Stimulated activated CD8-positive, alpha-beta memory T cell treated with anti-CD3 and anti-CD28 coated beads, Interleukin-12 subunit alpha, Interleukin-12 subunit beta, amount 100 ng/mL, for 1 hour (primary cell): Measurements from ENCODE around the gene TMEM130.

Source experiments
- DNase-seq: peaks from one replicate; pipeline ENCODE4 v3.0.0-alpha.2; 2020; ENCODE audit warnings: low read depth

The TMEM130 gene, protein sequence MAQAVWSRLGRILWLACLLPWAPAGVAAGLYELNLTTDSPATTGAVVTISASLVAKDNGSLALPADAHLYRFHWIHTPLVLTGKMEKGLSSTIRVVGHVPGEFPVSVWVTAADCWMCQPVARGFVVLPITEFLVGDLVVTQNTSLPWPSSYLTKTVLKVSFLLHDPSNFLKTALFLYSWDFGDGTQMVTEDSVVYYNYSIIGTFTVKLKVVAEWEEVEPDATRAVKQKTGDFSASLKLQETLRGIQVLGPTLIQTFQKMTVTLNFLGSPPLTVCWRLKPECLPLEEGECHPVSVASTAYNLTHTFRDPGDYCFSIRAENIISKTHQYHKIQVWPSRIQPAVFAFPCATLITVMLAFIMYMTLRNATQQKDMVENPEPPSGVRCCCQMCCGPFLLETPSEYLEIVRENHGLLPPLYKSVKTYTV

GRCh38 chr7:98869597-98870120 is at the start of gene TMEM130:
Gene TMEM130, minus strand, starts transcription at chr7:98870014. Its CDS starts 153 bp downstream, at chr7:98869861.
- no peak for DNase-seq

DNA sequence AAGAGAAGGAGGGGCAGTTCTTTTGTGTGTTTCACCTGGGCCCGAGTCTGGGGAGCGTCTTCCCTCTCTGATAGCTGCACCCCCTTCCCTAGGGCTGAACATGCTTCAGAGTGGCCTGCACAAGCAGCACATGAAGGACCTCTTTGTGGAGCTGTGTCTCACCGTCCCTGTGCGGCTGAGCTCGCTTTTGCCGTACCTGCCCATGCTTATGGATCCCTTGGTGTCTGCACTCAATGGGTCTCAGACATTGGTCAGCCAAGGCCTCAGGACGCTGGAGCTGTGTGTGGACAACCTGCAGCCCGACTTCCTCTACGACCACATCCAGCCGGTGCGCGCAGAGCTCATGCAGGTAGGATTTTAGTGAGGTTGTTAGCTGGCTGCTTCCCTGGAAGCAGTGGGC is 47.5 kb upstream of the TMEM130 start:
- no peak for DNase-seq

- DNase-seq = no peak
Observed at GRCh38 chr7:98913612-98914011, 43.8 kb upstream of the TMEM130 start.

- no peak for DNase-seq
Observed at GRCh38 chr7:98913026-98913425, 43.2 kb upstream of the TMEM130 start.

DNA sequence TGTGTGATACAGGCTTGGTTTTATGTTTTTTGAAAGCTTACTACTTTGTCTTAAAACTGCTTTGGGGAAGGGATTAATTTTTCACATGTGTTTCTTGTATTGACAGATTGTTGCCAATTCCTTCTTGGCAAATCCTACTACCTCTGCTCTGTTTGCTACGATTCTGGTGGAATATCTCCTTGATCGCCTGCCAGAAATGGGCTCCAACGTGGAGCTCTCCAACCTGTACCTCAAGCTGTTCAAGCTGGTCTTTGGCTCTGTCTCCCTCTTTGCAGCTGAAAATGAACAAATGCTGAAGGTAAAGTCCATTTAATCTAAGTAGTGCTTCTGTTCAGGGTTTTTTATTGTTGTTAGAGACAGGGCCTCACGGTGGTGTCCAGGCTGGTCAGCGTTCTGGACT is 42.1 kb upstream of the TMEM130 start:
- DNase-seq = no peak

DNA sequence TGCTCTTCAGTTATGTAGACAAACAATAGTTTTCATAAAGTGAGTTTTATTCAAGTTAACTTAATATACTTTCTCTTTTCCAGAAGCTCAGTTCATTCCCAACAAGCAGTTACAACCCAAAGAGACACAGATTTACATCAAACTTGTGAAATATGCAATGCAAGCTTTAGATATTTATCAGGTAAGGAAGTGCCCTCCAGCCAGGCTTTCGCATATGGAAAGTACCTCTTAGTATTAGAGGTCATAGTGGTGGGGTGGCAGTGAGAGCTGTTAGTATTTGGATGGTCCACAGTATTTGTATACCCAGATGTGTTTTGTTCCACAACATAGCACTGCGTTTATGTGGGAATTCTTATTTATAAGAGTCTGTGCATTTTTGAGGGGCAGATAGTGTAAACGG is 40.6 kb upstream of the TMEM130 start:
- DNase-seq = no peak

GRCh38 chr7:98909487-98909886 is 39.7 kb upstream of the TMEM130 start:
- DNase-seq = no peak

DNA sequence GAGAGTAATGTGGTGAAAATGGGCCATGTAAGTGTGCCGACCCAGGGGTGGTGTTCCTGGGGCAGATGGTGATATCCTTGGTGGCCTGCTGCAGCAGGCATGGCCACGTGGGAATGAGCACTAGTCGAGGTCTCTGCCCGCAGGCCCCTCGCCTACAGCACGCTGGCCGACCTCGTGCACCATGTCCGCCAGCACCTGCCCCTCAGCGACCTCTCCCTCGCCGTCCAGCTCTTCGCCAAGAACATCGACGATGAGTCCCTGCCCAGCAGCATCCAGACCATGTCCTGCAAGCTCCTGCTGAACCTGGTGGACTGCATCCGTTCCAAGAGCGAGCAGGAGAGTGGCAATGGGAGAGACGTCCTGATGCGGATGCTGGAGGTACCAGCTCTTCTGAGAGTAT is 38.8 kb upstream of the TMEM130 start:
- no peak for DNase-seq

DNA sequence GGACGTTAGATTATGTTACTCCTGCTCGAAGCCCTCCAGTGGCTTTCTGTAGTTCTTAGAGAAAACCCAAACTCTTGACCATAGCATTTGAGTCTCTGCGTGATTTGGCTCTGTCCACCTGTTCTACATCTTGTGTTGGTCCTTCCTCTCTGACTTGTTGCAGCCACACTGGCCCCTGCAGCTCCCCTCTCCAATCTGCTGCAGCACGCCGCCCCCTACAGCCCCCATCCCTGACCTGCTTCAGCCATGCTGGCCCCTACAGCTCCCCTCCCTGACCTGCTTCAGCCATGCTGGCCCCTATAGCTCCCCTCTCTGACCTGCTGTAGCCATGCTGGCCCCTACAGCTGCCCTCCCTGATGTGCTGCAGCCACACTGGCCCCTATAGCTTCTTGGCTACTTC is 37.8 kb upstream of the TMEM130 start:
- DNase-seq = no peak

GRCh38 chr7:98903246-98903645 is 33.4 kb upstream of the TMEM130 start:
- no peak for DNase-seq

DNA sequence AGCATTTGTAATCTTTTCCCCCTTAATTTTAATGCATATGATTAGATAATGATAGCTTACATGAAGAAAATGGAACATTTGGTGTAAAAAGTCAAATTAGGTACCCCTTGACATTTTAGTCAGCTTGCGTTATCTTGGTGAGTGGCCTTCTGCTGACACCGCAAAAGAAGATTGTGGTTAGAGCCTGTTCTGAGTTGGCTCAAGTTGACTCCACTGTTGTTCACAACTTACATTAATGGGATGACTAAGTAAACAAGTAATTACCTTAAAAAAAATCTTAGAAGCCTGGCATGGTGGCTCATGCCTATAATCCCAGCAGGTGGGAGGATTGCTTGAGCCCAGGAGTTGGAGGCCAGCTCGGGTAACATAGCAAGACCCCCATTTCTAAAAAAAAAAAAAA is 32.7 kb upstream of the TMEM130 start:
- no peak for DNase-seq

- no peak for DNase-seq
Observed at GRCh38 chr7:98900815-98901214, 31.0 kb upstream of the TMEM130 start.

DNA sequence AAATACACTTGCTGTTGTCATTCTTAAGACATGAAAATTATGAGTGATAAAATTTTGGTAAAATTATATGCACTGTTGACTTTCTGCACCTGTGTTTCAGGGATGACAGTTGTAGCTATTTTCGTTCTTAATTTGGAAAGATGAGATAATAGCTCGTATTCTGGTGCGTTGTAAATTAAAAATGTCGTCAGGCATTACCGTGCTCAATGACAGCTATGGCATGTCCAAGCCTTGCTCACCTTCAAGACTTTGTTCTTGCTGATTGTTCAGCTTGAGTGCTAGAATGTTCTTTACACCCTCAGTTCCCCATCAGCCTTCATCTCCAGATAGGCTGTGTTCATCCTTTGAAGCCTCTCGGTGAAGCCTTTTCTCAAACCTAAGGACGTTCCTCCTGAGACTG is 30.0 kb upstream of the TMEM130 start:
- DNase-seq = no peak

GRCh38 chr7:98892609-98893008 is 22.8 kb upstream of the TMEM130 start:
- no peak for DNase-seq

DNA sequence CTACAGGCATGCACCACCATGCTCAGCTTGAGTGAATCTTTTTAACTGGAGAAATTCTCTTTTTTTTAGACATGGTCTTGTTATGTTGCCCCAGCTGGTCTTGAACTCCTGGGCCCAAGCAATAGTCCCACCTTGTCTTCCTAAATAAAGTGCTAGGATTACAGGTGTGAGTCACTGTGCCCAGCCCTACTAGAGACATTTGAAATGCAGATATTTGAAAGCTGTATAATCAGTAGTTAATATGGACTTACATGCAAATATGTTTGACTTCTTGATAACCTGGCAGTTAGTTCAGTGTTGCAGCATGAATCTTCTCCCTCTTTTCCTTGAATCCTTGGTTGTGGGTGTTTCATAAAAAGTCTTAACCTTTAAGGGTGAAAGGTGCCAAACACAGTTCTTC is 17.2 kb upstream of the TMEM130 start:
- DNase-seq = no peak

GRCh38 chr7:98884416-98884815 is 14.6 kb upstream of the TMEM130 start:
- no peak for DNase-seq

DNA sequence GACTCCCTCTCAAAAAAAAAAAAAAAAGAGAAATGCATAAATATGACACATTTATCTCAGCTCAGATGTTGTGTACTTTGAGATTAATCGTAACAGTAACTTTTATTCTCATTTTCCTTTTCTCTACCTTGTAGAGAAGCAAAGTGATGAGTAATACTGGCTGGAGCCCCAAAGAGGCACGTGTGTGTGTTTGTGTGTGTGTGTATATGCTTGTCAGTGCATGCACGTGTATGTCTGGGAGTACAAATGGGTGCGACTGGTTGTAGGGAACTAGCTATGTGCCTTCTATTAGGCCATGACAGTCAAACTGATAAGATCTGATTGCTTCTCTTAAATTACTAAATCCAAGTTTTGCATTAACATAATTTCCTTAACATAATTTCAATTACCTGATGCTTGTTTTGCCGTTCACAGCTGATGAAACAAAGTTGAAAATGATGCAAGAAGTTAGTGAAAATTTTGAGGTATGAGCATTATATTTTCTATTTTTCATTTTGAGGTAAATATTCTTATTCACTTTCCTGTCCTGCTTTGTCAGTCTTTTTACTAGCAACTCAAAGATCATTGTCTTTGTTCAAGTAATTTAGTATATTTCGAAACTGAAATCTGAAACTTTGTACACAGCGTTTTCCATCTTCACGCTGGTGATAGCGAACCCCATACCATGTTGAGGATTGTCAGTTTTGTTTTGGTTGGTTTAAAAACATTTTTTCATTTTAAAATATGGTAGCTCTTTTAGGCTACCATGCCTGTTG is 11.9 kb upstream of the TMEM130 start:
- no peak for DNase-seq

DNA sequence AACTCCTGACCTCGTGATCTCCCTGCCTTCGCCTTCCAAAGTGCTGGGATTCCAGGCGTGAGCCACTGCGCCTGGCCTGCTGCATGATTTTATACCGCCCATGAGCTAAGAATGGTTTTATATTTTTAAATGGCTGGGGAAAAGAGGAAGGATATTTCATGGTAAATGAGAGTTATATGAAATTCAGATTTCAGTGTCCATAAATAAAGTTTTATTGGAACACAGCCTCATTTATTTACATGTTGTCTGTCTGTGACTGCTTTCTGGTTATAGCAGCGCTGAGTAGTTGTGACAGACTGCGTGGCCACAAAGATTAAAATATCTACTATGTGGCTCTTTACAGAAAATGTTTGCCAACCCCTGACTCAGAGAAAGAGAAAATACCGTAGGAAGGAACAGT is 10.7 kb upstream of the TMEM130 start:
- no peak for DNase-seq

DNA sequence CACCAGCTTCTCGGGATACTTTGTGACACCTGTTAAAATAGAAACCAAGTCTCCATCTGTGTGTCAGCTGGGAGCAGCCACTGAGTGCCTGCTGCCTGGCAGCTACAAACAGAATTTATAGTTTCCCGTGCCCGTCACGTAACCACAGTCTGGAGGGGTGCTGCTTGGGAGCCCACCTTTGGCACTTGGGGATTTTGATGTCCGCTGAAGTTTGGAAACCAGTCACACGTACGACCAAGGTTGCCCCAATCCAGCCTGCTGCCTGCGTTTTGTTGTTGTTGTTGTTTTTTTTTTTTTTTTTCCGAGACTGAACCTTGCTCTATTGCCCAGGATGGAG is 10.1 kb upstream of the TMEM130 start:
- DNase-seq = no peak

DNA sequence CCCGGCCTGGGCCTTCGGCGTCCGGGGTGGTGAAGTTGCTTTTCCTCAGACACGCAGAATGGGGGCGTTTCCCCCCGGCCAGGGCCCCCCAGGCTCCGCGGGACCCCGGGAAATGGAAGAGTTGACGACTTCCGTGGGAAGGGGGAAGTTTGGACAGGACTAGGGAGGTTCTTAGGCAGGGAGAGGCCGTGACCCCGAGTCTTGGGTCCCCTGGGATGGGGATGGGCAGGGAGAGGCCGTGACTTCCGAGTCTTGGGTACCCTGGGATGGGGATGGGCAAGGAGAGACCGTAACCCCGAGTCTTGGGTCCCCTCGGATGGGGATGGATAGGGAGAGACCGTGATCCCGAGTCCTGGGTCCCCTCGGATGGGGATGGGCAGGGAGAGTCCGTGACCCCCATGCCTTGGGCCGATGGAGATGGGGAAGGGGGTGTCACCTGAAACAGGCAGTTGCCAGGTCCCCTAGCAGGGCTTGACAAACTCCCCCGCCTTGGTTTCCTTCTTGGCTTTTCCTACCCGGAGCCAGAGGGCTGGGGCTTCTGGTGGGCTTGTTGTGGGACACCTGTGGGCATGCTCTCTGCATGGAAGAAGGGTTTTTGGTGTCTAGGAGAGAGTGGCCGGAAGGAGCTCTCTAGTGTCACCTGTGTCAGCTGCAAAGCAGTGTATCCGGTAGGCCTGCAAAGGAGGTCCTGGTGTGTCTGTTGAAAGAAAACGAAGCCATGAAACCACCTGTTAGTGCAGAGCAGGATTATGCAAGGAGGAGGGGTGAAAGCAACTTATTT is 9.6 kb upstream of the TMEM130 start:
- peak; percentile 47 for DNase-seq

GRCh38 chr7:98878365-98879197 is 8.8 kb upstream of the TMEM130 start, which contains the start of gene TRRAP:
Gene TRRAP, plus strand, starts transcription at chr7:98878532. Its CDS starts 2,619 bp downstream, at chr7:98881151.
- peak; percentile 39 for DNase-seq
